ENCODE data around the gene PKD1L1.
"Not testable (repeated sequence)": the region's sequence is repeated elsewhere in the genome, so short reads cannot be mapped to it uniquely, and the experiment has no call there.

PKD1L1 gene

GRCh38 chr7:47937065-47937687 is 11.1 kb downstream of the PKD1L1 start:
- DNase-seq = no peak

DNA sequence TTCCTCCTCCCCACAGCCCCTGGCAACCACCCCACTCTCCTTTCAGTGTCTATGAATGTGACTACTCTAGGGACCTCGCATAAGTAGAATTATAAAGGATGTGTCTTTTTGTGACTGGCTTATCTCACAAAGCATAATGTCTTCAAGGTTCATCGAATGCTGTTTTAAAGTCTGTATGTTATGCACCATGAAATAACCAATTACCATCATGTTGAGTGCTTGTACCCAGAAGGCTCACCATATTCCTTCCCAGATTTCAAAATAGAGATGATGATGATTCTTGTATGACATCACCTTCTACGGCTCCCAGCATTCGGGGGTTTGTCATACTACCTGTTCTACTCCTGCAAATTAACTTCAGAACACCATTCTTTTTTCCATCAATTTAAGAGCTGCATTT is 11.9 kb downstream of the PKD1L1 start:
- DNase-seq = no peak

DNA sequence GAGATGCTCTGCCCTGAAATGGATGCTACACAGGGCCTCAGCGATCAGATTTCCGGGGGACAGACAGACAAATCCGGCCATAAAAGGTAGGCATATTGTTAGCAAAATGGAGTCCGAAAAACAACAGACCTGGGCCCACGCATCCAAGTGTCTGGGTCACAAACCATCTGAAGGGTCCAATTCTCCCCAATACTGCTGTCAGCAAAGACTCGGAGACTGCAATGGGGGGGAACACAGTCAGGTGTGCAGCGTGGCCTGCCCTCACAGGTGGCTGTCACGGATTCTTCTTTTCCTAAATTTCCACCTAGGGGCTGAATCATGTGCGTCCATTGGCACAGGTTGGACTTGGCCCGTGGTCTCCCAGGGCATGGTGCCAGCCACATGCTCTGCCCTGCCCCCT is 12.9 kb downstream of the PKD1L1 start:
- DNase-seq = no peak

DNA sequence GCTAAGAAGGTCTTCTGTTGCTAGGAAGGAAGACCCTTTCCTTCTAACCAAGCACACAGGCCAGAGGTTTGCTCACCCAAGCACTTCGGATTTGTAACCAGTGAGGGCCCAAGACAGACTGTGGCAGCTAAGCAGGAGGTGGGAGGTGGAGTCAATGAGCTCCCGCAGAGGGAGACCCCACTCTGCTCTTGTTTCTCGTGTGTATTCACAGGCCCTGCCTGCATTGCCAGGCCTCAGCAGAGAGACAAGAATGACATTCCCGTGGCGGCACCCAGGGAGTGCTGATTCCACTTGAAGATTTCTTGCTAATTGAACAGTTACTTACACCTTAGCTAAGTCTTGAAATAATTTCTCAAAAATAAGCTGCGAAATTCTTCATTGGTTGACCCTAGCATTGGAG is 13.4 kb downstream of the PKD1L1 start:
- DNase-seq = no peak

GRCh38 chr7:47933215-47933614 is 15.1 kb downstream of the PKD1L1 start:
- DNase-seq = no peak

DNA sequence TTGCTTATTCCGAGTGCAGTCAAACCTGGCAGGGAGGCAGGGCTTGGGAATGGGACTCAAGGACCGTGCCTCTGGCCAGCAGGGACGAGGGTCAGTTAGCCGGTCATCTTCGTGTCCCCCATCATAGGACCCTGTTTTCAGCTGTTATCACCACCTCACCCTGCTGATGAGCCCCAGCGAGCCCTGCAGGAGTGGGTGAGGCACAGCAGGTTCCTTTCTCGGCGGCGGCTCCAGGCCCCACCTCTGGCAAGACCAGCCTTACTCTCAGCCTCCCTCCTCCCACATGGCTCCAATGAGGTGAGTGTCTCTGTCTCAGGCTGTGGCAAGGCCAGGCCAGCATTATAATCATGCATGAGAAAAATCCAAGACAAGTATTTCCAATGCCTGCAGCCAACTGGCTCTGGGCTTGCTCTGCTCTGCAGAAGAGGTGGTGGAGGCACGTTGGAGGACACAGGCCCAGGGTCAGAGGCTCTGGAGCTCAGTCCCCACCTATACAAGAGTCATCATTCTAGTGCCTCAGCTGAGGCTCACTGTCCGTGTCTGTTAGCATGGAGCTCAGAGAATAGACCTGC is 15.7 kb downstream of the PKD1L1 start:
- DNase-seq = peak; percentile 53

GRCh38 chr7:47932016-47932415 is 16.2 kb downstream of the PKD1L1 start:
- no peak for DNase-seq

DNA sequence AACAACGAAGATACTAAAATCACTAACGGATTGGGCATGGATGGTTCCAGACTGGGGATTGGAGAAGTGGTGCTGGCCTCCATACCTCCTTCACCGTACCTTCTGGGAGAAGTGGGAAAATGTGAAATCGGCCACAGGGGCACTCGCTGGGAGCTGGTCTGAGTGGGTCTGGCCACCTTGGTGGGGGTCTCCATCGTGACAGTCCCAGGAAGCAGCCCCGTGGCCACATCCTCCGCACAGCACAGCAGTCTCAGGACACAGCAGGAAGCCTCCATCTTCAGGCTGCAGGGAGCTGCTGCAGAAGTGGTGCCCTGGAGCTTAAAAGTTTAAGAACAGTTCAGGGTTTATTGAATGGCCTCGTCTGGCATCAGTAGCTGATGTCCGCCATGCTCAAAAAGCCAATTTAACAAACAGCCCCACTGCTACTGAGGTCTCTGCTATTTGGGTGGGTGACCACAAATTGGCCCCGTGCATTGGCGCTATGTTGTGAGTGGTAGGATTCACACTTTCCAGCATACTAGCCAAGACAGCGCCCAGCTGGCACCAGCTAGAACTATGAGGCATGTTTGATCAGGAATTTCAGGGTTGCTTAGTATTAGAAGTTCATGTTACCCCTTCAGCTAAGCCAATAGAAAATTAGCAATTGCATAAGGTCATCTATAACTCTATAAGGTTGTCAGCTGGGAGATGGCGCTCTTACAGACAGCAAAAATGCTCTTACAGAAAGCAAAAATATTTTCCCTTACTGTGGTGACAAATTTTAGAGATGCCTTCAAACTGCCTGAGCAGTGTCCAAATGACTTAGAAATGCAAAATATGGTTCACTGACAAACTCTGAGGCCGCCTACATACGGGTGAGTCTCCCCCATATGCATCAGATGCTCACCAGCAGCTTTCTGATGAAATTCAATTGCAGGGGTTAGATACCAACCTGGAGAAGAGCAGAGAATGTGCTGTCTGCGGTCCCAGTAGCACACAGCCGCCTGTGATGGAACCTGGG is 17.0 kb downstream of the PKD1L1 start:
- DNase-seq = peak; percentile 72

DNA sequence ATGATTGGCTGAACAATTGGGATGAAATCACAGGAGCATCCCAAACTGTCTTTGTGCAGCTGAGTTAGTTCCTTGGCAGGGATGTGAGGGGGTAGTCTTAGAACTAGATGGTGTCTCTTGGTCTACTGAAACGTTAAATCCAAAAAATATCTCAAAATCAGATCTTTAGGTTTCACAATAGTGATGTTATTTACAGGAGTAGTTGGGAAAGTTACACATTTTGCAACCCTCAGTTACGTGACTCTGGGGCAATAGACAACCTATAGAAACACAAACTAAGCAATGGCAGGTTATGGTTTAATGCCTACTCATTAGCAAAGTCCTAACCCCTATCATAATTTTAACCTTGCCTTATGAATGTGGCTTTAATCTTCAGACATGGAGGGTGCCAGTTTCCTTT is 24.0 kb downstream of the PKD1L1 start:
- no peak for DNase-seq

DNA sequence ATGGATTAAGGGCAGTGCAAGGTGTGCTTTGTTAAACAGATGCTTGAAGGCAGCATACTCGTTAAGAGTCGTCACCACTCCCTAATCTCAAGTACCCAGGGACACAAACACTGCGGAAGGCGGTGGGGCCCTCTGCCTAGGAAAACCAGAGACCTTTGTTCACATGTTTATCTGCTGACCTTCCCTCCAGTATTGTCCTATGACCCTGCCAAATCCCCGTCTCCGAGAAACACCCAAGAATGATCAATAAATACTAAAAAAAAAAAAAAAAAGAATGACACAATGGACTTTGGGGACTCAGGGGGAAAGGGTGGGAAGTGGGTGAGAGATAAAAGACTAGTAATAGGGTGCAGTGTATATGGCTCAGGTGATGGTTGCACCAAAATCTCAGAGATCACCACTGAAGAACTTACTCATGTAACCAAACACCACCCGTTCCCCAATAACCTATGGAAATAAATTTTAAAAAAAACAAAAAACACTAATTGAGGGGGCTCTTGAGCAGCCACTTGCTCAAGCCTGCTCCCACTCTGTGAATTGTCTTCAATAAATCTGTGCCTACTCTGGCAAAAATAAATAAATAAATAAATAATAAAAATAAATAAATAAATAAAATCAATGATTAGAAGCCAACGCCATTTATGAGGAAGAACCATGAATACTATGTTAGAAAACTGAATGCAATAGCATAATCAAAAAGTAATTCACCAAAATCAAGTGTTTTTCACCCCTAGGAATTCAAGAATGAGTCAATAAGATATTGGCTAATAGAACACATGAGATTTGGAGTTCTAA is 25.0 kb downstream of the PKD1L1 start:
- DNase-seq = not testable (repeated sequence)

GRCh38 chr7:47916514-47916913 is 31.8 kb downstream of the PKD1L1 start:
- DNase-seq = not testable (repeated sequence)

- DNase-seq = no peak
Observed at GRCh38 chr7:47915616-47915976, 32.7 kb downstream of the PKD1L1 start.

DNA sequence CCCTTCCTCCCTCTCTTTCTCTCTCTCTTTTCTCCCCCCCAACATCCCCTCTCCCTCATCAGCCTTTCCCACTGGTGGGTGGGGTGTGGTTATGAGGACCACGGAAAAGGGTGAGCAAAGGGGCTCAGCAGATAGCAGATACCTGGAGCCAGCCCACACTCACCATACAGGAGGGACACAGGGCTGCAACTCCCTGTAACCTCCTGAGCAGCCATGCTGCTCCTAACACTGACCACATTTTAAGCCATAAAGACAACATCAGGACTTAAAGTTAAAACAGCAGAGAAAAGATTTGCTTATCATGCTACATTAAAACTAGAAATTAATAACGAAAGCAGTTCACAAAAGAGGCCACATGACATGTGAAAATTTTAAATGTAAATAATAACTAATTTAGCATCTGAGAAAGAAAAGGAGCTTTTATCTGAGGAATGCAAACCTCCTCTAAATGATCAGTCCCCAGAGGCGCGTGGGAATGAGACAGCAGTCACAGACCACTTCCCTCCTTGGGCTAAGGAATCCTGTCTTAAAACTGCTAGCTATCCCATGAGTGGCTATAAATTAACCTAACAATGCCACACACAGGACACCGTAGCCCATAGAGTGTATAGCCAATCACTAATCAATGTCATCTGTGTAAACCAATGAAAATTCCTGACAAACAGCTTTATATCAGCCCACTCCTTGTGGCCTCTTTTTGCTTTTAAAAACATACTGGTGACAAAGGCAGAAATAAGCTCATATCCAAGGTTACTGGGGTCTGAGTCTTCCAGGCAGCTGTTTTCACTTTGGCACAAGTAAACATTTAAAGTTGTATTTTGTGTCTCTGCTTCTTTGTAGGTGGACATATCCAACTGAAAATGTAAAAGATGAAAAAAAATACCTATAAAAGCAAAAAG is 33.3 kb downstream of the PKD1L1 start:
- DNase-seq = no peak

DNA sequence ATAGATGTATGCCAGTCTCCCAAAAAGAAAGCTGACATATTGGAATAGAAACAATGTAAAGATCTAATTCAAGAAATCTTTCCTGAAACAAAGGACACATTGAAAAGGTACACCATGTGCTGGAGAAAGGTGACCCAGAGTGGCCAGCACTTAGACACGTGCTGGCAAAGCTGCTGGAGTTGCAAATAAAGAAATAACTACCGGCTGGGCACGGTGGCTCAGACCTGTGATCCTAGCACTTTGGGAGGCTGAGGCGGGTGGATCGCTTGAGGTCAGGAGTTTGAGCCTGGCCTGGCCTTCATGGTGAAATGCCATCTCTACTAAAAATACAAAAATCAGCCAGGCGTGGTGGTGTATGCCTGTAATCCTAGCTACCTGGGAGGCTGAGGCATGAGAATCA is 35.9 kb downstream of the PKD1L1 start:
- DNase-seq = no peak

DNA sequence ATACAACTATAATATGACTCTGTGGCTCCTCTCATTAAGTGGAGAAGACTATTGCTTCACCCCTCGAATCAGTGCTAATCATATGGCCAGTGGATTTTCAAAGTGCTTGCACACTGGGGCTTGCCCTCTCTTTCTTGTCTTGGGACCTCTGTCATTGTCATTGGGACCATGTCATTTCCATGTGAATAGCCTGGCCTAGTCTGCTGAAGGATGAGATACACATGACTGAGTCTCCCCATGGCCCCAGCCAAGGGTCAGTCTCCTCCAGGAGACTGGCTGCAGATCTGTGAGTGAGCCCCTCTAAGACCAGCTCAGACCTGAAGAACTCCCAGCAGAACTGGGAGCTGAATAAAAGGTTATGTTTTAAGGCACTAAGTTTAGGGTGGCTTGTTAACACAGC is 39.5 kb downstream of the PKD1L1 start:
- DNase-seq = no peak

DNA sequence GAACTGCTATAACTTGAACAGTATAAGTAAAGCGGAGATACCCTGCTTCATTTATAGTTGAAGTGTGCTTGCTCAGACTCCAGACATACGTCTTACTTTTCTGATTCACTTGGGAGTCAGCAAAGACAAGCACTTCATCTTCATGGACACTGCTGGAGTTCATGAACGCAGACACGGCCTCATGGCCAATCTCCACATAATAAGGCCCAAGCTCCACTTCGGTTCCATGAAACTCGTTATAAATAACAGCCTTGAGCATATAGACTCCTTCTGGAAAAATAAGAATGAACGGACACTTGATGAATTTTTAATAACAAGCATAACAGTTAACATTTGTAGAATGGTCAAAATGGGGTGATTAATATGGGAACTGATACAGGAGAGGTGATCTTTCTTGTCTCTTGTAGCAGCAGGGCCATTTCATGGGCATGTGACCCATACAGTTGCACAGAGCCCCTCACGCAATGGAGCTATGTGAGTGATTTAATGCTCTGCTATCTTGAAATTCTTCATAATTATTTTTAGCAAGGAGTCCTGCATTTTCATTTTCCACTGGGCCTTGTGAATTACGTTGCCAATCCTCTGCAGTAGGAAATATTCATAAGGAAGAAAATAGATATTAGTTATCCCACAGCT is 40.2 kb downstream of the PKD1L1 start:
- no peak for DNase-seq

- DNase-seq = no peak
Observed at GRCh38 chr7:47906883-47907282, 41.4 kb downstream of the PKD1L1 start.

DNA sequence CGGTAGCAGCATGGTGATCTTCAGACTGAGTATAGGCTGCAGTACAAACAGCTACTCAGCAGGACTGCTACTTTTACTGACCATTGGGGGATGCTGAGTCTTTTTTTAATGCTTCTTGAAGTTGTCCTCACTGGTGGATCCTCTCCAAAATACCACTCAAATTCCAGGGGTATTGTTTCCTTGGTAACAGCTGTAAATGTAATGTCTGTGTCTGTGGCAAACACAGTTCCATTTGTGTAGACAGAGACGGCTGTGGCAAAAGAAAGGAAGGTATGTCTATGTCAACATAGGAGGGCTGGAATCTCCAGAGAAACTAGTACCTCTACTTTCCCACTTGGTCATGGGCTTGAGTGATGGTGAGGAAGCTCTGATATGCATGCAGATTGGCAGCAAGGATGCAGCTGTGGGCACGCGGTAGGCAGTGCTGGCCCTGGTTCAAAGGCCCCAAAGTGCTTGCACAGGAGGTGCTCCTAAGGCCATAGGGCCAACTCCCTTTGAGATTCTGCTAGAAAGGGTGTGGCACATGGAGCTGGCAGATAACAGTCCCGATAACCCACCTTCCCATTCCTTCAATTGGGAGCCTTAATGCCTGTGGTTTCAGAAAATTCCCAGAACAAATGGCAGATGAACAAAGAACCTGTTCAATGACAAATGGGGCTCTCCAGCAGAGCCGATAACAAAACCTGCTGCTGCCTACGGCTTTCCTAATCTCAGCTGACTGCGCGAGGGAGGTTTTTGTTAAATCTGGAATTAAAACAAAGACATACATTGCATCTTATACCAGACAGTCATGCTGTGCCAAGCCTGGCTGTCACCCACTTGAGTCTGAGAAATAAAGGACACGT is 43.0 kb downstream of the PKD1L1 start:
- no peak for DNase-seq

DNA sequence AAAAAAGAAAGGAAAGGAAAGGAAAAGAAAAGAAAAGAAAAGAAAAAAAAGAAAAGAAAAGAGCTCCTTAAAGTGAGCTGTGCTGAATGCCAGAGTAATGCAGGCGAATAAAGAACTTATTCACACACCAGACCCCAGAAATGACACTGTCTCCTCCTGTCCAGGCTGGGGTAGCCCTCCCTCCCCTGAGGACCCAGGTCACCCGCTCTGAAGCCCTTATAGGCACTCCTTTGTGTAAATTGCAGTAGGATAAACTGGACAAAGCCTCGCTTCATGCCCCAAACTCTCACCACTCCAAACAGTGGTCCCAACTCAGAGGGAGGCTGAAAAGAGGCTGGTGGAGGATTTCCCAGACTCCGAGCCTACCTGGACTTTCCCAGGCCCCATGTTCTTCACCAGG is 46.3 kb downstream of the PKD1L1 start:
- DNase-seq = no peak

GRCh38 chr7:47901542-47901941 is 46.7 kb downstream of the PKD1L1 start:
- DNase-seq = no peak

- no peak for DNase-seq
Observed at GRCh38 chr7:47897831-47898230, 50.4 kb downstream of the PKD1L1 start.
